Measurements from ENCODE around the gene PSRC1.

The PSRC1 gene

GRCh38 chr1:109262231-109263055 lies 20.5 kb downstream of the PSRC1 start:
- H3K4me1 Mint-ChIP-seq (ENCODE audit: low read depth): peaks cover 2% of the 10 kb centered on the region
- no peaks in the 10 kb centered on the region for H3K36me3 Mint-ChIP-seq (ENCODE audit: low read depth)
- DNase-seq (ENCODE audit: low spot score): no peak
- H3K27ac Mint-ChIP-seq: no peak overlapping the region
- no peak overlapping the region for H3K4me3 Mint-ChIP-seq
- no peaks in the 10 kb centered on the region for H3K27me3 Mint-ChIP-seq (ENCODE audit: low read depth)
- no peaks in the 10 kb centered on the region for H3K9me3 Mint-ChIP-seq

- Mint-ChIP-seq H3K4me3 (no peak overlapping the region), H3K27me3 (ENCODE audit: low read depth) (no peaks in the 10 kb centered on the region), H3K9me3 (no peaks in the 10 kb centered on the region)
Observed at GRCh38 chr1:109261578-109261977, 21.4 kb downstream of the PSRC1 start.

GRCh38 chr1:109261006-109261405 lies 21.9 kb downstream of the PSRC1 start:
- Mint-ChIP-seq H3K27me3 (ENCODE audit: low read depth) (no peaks in the 10 kb centered on the region), H3K4me1 (ENCODE audit: low read depth) (peaks cover 2% of the 10 kb centered on the region), H3K4me3 (no peak overlapping the region), H3K36me3 (ENCODE audit: low read depth) (no peaks in the 10 kb centered on the region), H3K27ac (no peak overlapping the region), H3K9me3 (no peaks in the 10 kb centered on the region)
- no peak for DNase-seq (ENCODE audit: low spot score)

More at GRCh38 chr1:109261578-109261977, 21.4 kb downstream of the PSRC1 start:
- no peak for DNase-seq (ENCODE audit: low spot score)
- H3K36me3 Mint-ChIP-seq (ENCODE audit: low read depth): no peaks in the 10 kb centered on the region
- H3K27ac Mint-ChIP-seq: no peak overlapping the region
- peaks cover 2% of the 10 kb centered on the region for H3K4me1 Mint-ChIP-seq (ENCODE audit: low read depth)

- Mint-ChIP-seq H3K36me3 (ENCODE audit: low read depth) (no peaks in the 10 kb centered on the region), H3K4me1 (ENCODE audit: low read depth) (peaks cover 2% of the 10 kb centered on the region), H3K27ac (no peak overlapping the region), H3K27me3 (ENCODE audit: low read depth) (peaks cover 2% of the 10 kb centered on the region), H3K4me3 (no peak overlapping the region), H3K9me3 (no peaks in the 10 kb centered on the region)
- no peak for DNase-seq (ENCODE audit: low spot score)
Observed at GRCh38 chr1:109259674-109260557, 23.0 kb downstream of the PSRC1 start.

GRCh38 chr1:109258481-109259466 lies 24.2 kb downstream of the PSRC1 start:
- no peaks in the 10 kb centered on the region for H3K36me3 Mint-ChIP-seq (ENCODE audit: low read depth)
- peaks cover 2% of the 10 kb centered on the region for H3K27me3 Mint-ChIP-seq (ENCODE audit: low read depth)
- peaks cover 2% of the 10 kb centered on the region for H3K4me1 Mint-ChIP-seq (ENCODE audit: low read depth)
- H3K9me3 Mint-ChIP-seq: no peaks in the 10 kb centered on the region
- H3K4me3 Mint-ChIP-seq: no peak overlapping the region
- H3K27ac Mint-ChIP-seq: no peak overlapping the region
- DNase-seq (ENCODE audit: low spot score): no peak

GRCh38 chr1:109257682-109258421 lies 25.1 kb downstream of the PSRC1 start:
- no peaks in the 10 kb centered on the region for H3K9me3 Mint-ChIP-seq
- no peak overlapping the region for H3K27ac Mint-ChIP-seq

GRCh38 chr1:109256971-109257681 lies 25.8 kb downstream of the PSRC1 start:
- Mint-ChIP-seq H3K36me3 (ENCODE audit: low read depth) (no peaks in the 10 kb centered on the region), H3K27ac (no peak overlapping the region)

More at GRCh38 chr1:109257682-109258421, 25.1 kb downstream of the PSRC1 start:
- no peak for DNase-seq (ENCODE audit: low spot score)
- peaks cover 2% of the 10 kb centered on the region for H3K27me3 Mint-ChIP-seq (ENCODE audit: low read depth)
- H3K4me1 Mint-ChIP-seq (ENCODE audit: low read depth): no peaks in the 10 kb centered on the region
- no peak overlapping the region for H3K4me3 Mint-ChIP-seq
- no peaks in the 10 kb centered on the region for H3K36me3 Mint-ChIP-seq (ENCODE audit: low read depth)

GRCh38 chr1:109256085-109256484 lies 26.9 kb downstream of the PSRC1 start:
- Mint-ChIP-seq H3K27me3 (ENCODE audit: low read depth) (peaks cover 11% of the 10 kb centered on the region), H3K4me1 (ENCODE audit: low read depth) (no peaks in the 10 kb centered on the region), H3K4me3 (no peak overlapping the region), H3K27ac (no peak overlapping the region), H3K9me3 (no peaks in the 10 kb centered on the region), H3K36me3 (ENCODE audit: low read depth) (no peaks in the 10 kb centered on the region)
- DNase-seq (ENCODE audit: low spot score): no peak

More at GRCh38 chr1:109256971-109257681, 25.8 kb downstream of the PSRC1 start:
- no peak for DNase-seq (ENCODE audit: low spot score)
- H3K9me3 Mint-ChIP-seq: no peaks in the 10 kb centered on the region
- peaks cover 2% of the 10 kb centered on the region for H3K27me3 Mint-ChIP-seq (ENCODE audit: low read depth)
- no peak overlapping the region for H3K4me3 Mint-ChIP-seq
- H3K4me1 Mint-ChIP-seq (ENCODE audit: low read depth): no peaks in the 10 kb centered on the region

- DNase-seq (ENCODE audit: low spot score): no peak
- H3K36me3 Mint-ChIP-seq (ENCODE audit: low read depth): no peaks in the 10 kb centered on the region
- no peaks in the 10 kb centered on the region for H3K9me3 Mint-ChIP-seq
- H3K27me3 Mint-ChIP-seq (ENCODE audit: low read depth): peaks cover 15% of the 10 kb centered on the region
- H3K4me1 Mint-ChIP-seq (ENCODE audit: low read depth): no peaks in the 10 kb centered on the region
- no peak overlapping the region for H3K27ac Mint-ChIP-seq
- no peak overlapping the region for H3K4me3 Mint-ChIP-seq
Observed at GRCh38 chr1:109255678-109256077, 27.3 kb downstream of the PSRC1 start.

GRCh38 chr1:109255097-109255651 lies 27.8 kb downstream of the PSRC1 start:
- Mint-ChIP-seq H3K27me3 (ENCODE audit: low read depth) (peaks cover 16% of the 10 kb centered on the region), H3K4me3 (no peak overlapping the region), H3K9me3 (no peaks in the 10 kb centered on the region), H3K36me3 (ENCODE audit: low read depth) (no peaks in the 10 kb centered on the region), H3K27ac (no peak overlapping the region), H3K4me1 (ENCODE audit: low read depth) (no peaks in the 10 kb centered on the region)
- DNase-seq (ENCODE audit: low spot score): no peak

GRCh38 chr1:109254621-109255096 lies 28.3 kb downstream of the PSRC1 start:
- no peaks in the 10 kb centered on the region for H3K4me1 Mint-ChIP-seq (ENCODE audit: low read depth)
- no peak overlapping the region for H3K27ac Mint-ChIP-seq
- no peaks in the 10 kb centered on the region for H3K9me3 Mint-ChIP-seq
- H3K4me3 Mint-ChIP-seq: no peak overlapping the region
- H3K27me3 Mint-ChIP-seq (ENCODE audit: low read depth): peaks cover 16% of the 10 kb centered on the region
- no peaks in the 10 kb centered on the region for H3K36me3 Mint-ChIP-seq (ENCODE audit: low read depth)
- no peak for DNase-seq (ENCODE audit: low spot score)
